GM21529 (cell line): Measurements from ENCODE around the gene TTC33.
"Not testable (repeated sequence)": the region's sequence is repeated elsewhere in the genome, so short reads cannot be mapped to it uniquely, and the experiment has no call there.

Experiments
- ATAC-seq: cut with Tn5 transposase; IDR thresholded peaks from one replicate; pipeline ENCODE4 v1.9.1; 2021; ENCODE audit not compliant: unreplicated experiment

TTC33 gene

GRCh38 chr5:40654377-40654991 lies 101.3 kb downstream of the TTC33 start:
- no peak for ATAC-seq

GRCh38 chr5:40653221-40654022 lies 102.3 kb downstream of the TTC33 start:
- no peak for ATAC-seq

GRCh38 chr5:40652441-40653220 lies 103.1 kb downstream of the TTC33 start:
- ATAC-seq, result no peak

GRCh38 chr5:40651201-40651600 lies 104.6 kb downstream of the TTC33 start:
- no peak for ATAC-seq

- no peak for ATAC-seq
Observed at GRCh38 chr5:40649463-40650030, 106.2 kb downstream of the TTC33 start.

- ATAC-seq, result no peak
Observed at GRCh38 chr5:40648150-40648549, 107.6 kb downstream of the TTC33 start.

GRCh38 chr5:40646266-40646665 lies 109.5 kb downstream of the TTC33 start:
- ATAC-seq, result no peak

- ATAC-seq, result not testable (repeated sequence)
Observed at GRCh38 chr5:40639531-40639930, 116.2 kb downstream of the TTC33 start.

- ATAC-seq, result no peak
Observed at GRCh38 chr5:40634593-40634992, 121.2 kb downstream of the TTC33 start.

- no peak for ATAC-seq
Observed at GRCh38 chr5:40634154-40634553, 121.6 kb downstream of the TTC33 start.

GRCh38 chr5:40631236-40631635 lies 124.5 kb downstream of the TTC33 start:
- ATAC-seq, result no peak

GRCh38 chr5:40630126-40630525 lies 125.6 kb downstream of the TTC33 start:
- ATAC-seq, result no peak

GRCh38 chr5:40628407-40628806 lies 127.4 kb downstream of the TTC33 start:
- ATAC-seq, result no peak

- no peak for ATAC-seq
Observed at GRCh38 chr5:40627706-40628105, 128.1 kb downstream of the TTC33 start.

- no peak for ATAC-seq
Observed at GRCh38 chr5:40626801-40627200, 129.0 kb downstream of the TTC33 start.

GRCh38 chr5:40623480-40624420 lies 132.0 kb downstream of the TTC33 start:
- ATAC-seq, result no peak

- no peak for ATAC-seq
Observed at GRCh38 chr5:40622463-40623252, 133.1 kb downstream of the TTC33 start.

GRCh38 chr5:40619421-40619820 lies 136.3 kb downstream of the TTC33 start:
- ATAC-seq, result no peak

- no peak for ATAC-seq
Observed at GRCh38 chr5:40618926-40619325, 136.8 kb downstream of the TTC33 start.

- ATAC-seq, result peak; percentile 71
Observed at GRCh38 chr5:40616781-40617180, 139.0 kb downstream of the TTC33 start.
